ENCODE data around the gene MALT1.

DNA sequence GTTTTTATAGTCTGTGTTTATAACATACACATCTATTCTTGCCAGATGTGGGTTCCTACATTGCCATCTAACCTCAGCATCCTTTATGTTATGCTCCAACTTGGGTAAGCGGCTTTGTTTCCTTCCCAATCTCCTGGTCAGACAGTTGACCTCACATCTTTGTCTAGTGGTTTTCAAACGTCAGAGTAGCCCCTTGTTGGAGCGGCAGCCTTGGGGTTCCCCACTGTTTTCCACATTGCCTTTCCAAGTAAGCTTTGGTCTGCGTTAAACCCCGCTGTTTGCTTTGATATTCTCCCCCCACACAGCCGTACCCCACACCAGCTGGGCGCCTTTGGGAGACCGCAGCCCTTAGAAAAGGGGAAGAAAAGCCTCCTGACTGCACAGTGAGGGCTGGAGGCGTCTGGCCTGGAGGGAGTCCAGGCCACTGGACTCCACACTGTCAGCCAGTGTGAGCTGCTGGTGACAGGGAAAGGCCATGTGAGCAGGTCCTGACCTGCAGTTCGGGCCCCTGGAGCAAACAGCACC lies 83.3 kb downstream of the MALT1 start:
- TF ChIP-seq POLR2AphosphoS5 (IDR thresholded peaks at IDR 0.05; ENCODE audit: control insufficient read depth, insufficient read depth, low read depth, low read length): no peak
- TF ChIP-seq, protein P1, sequence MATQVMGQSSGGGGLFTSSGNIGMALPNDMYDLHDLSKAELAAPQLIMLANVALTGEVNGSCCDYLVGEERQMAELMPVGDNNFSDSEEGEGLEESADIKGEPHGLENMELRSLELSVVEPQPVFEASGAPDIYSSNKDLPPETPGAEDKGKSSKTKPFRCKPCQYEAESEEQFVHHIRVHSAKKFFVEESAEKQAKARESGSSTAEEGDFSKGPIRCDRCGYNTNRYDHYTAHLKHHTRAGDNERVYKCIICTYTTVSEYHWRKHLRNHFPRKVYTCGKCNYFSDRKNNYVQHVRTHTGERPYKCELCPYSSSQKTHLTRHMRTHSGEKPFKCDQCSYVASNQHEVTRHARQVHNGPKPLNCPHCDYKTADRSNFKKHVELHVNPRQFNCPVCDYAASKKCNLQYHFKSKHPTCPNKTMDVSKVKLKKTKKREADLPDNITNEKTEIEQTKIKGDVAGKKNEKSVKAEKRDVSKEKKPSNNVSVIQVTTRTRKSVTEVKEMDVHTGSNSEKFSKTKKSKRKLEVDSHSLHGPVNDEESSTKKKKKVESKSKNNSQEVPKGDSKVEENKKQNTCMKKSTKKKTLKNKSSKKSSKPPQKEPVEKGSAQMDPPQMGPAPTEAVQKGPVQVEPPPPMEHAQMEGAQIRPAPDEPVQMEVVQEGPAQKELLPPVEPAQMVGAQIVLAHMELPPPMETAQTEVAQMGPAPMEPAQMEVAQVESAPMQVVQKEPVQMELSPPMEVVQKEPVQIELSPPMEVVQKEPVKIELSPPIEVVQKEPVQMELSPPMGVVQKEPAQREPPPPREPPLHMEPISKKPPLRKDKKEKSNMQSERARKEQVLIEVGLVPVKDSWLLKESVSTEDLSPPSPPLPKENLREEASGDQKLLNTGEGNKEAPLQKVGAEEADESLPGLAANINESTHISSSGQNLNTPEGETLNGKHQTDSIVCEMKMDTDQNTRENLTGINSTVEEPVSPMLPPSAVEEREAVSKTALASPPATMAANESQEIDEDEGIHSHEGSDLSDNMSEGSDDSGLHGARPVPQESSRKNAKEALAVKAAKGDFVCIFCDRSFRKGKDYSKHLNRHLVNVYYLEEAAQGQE (IDR thresholded peaks at IDR 0.05; ENCODE audit: borderline replicate concordance): no peak
- TF ChIP-seq, protein P1 (CRISPR knock-in tag; IDR thresholded peaks at IDR 0.05; ENCODE audit: low read depth): no peak
- no peak for TF ChIP-seq SAFB2 (IDR thresholded peaks at IDR 0.05; ENCODE audit: borderline replicate concordance, low read depth, low read length, severe bottlenecking)
- TF ChIP-seq NRF1 (conservative IDR thresholded peaks at IDR 0.05 in 1 of 2, IDR thresholded peaks at IDR 0.05 in 1 of 2): no peak
- TF ChIP-seq ZNF384 (IDR thresholded peaks at IDR 0.05; ENCODE audit: low read depth, low read length): no peak
- no peak for TF ChIP-seq YY1 (IDR thresholded peaks at IDR 0.05; ENCODE audit: borderline replicate concordance in 1 of 3, control insufficient read depth in 1 of 3, extremely low read depth in 1 of 3, insufficient read depth in 3 of 3, insufficient read length in 1 of 3, insufficient replicate concordance in 2 of 3, low read depth in 1 of 3, low read length in 2 of 3)
- no peak for TF ChIP-seq SNRNP70 (optimal IDR thresholded peaks at IDR 0.05; ENCODE audit: low read depth, low read length)
- no peak for TF ChIP-seq ZBTB1 (CRISPR knock-in tag; IDR thresholded peaks at IDR 0.05; ENCODE audit: borderline replicate concordance, low read depth)
- TF ChIP-seq TAF1 (IDR thresholded peaks at IDR 0.05; ENCODE audit: control insufficient read depth, extremely low read depth, insufficient read depth, low read length, severe bottlenecking): no peak
- no peak for TF ChIP-seq NR2C2 (CRISPR knock-in tag; IDR thresholded peaks at IDR 0.05)
- no peak for TF ChIP-seq NR2C2 (tag; IDR thresholded peaks at IDR 0.05)
- no peak for TF ChIP-seq SP1 (CRISPR knock-in tag; IDR thresholded peaks at IDR 0.05)

Measured in K562 (cell line).